B cell (primary cell): ENCODE data around the gene ATG7. TPM values are rescaled to one million over a fixed set of nuclear protein-coding genes. Genes with fewer than 3 reads are reported as not detected.

ENCODE experiments used
- ATAC-seq: fragments of 200-7000 bp; cut with Tn5 transposase; one replicate; pipeline ENCODE4 v1.10.0; 2021; ENCODE audit warnings: low read depth, mild to moderate bottlenecking, moderate number of reproducible peaks, moderate library complexity
- CTCF ChIA-PET: fragments of 350-600 bp; sonication (Branson Sonifier 250); formaldehyde crosslinking; loops from one replicate; lab custom pipeline; 2021; ENCODE audit warnings: antibody characterized with exemption, inconsistent platforms; lab: Charles Lee
- POLR2A ChIA-PET: fragments of 350-600 bp; sonication (Branson Sonifier 250); formaldehyde crosslinking; loops from one replicate; lab custom pipeline; 2021; ENCODE audit warnings: antibody characterized with exemption; lab: Charles Lee
- DNase-seq: peaks from one replicate; pipeline ENCODE4 v3.0.0; 2013
- H2AFZ ChIP-seq: 2 replicates; pipeline ENCODE4 v1.6.1; 2012; ENCODE audit warnings: mild to moderate bottlenecking, low read depth, low read length; ENCODE audit not compliant: insufficient read depth, poor library complexity, severe bottlenecking
- H3K27ac ChIP-seq, 2 donors: 1 replicate in 1 of 2; 2 replicates in 1 of 2; pipeline ENCODE4 v1.5.1; 2012 to 2013; ENCODE audit warnings: low read length in 2 of 2, mild to moderate bottlenecking in 2 of 2, moderate library complexity in 1 of 2
- H3K27me3 ChIP-seq, 4 experiments: fragments of 200-600 bp in 1 of 4; sonication (generic) in 1 of 4; replicated peaks in 1 of 4; 1 replicate in 2 of 4; 2 replicates in 2 of 4; pipeline versions ENCODE4 v1.6.1 to v1.7.0; 2013 to 2016; ENCODE audit warnings: low read length in 3 of 4, mild to moderate bottlenecking in 2 of 4, mixed read lengths in 1 of 4, moderate library complexity in 1 of 4; ENCODE audit not compliant: insufficient read depth in 4 of 4, control insufficient read depth in 3 of 4; ENCODE audit errors: control extremely low read depth in 1 of 4
- H3K36me3 ChIP-seq, 2 experiments: replicated peaks in 1 of 2; 1 replicate in 1 of 2; 2 replicates in 1 of 2; pipeline versions ENCODE4 v1.6.1 to v1.7.1; 2013; ENCODE audit warnings: low read length in 1 of 2; ENCODE audit not compliant: insufficient read depth in 2 of 2, control insufficient read depth in 1 of 2; ENCODE audit errors: control extremely low read depth in 1 of 2, extremely low read depth in 1 of 2
- H3K4me1 ChIP-seq, 2 donors: fragments of 200-600 bp in 1 of 2; sonication (generic) in 1 of 2; 1 replicate in 1 of 2; 2 replicates in 1 of 2; pipeline versions ENCODE4 v1.5.1 to v1.6.1; 2013 to 2017; ENCODE audit warnings: low read length in 2 of 2; ENCODE audit not compliant: control insufficient read depth in 2 of 2, insufficient read depth in 2 of 2
- H3K4me2 ChIP-seq: replicated peaks from 2 replicates; pipeline ENCODE3; 2012; ENCODE audit warnings: mild to moderate bottlenecking, low read depth, low read length; ENCODE audit not compliant: poor library complexity, severe bottlenecking
- H3K4me3 ChIP-seq, 5 experiments: fragments of 200-600 bp in 1 of 5; sonication (generic) in 1 of 5; 1 replicate in 3 of 5; 2 replicates in 2 of 5; pipeline versions ENCODE4 v1.5.1 to v1.7.0; 2011 to 2016; ENCODE audit warnings: low read length in 4 of 5, mild to moderate bottlenecking in 4 of 5, low read depth in 2 of 5, control low read depth in 1 of 5, moderate library complexity in 1 of 5; ENCODE audit not compliant: insufficient read depth in 1 of 5; ENCODE audit errors: control extremely low read depth in 1 of 5, extremely low read depth in 1 of 5
- H3K79me2 ChIP-seq: fragments of 200-600 bp; sonication (generic); one replicate; pipeline ENCODE4 v1.6.0; 2016; ENCODE audit warnings: low read length; ENCODE audit not compliant: control insufficient read depth, insufficient read depth
- H3K9ac ChIP-seq: fragments of 200-600 bp; sonication (generic); 2 replicates; pipeline ENCODE4 v1.6.1; 2017; ENCODE audit warnings: mild to moderate bottlenecking, low read length, moderate library complexity
- H3K9me3 ChIP-seq, 3 donors: one replicate each; pipeline versions ENCODE4 v1.6.1 to v1.7.1; 2013; ENCODE audit warnings: low read length in 2 of 3; ENCODE audit not compliant: control insufficient read depth in 2 of 3, insufficient read depth in 1 of 3; ENCODE audit errors: control extremely low read depth in 1 of 3
- H4K20me1 ChIP-seq: 2 replicates; pipeline ENCODE4 v1.6.0; 2012; ENCODE audit warnings: mild to moderate bottlenecking, low read length; ENCODE audit not compliant: insufficient read depth, control insufficient read depth, poor library complexity, severe bottlenecking
- H3K27ac Mint-ChIP-seq: one replicate; pipeline ENCODE4 v1.8.0; 2021; ENCODE audit warnings: mixed read lengths
- H3K27me3 Mint-ChIP-seq: one replicate; pipeline ENCODE4 v1.8.0; 2021; ENCODE audit warnings: mixed read lengths
- H3K4me1 Mint-ChIP-seq: one replicate; pipeline ENCODE4 v1.8.0; 2021; ENCODE audit warnings: mixed read lengths
- H3K4me3 Mint-ChIP-seq: one replicate; pipeline ENCODE4 v1.8.0; 2021; ENCODE audit warnings: mixed read lengths
- H3K9me3 Mint-ChIP-seq: one replicate; pipeline ENCODE4 v1.8.0; 2022; ENCODE audit warnings: mixed read lengths; ENCODE audit not compliant: insufficient read depth
- EZH2 ChIP-seq: IDR thresholded peaks from 2 replicates; pipeline ENCODE4 v1.6.1; 2012; ENCODE audit warnings: borderline replicate concordance, low read depth, mild to moderate bottlenecking, moderate library complexity, low read length; ENCODE audit not compliant: insufficient read depth, poor library complexity, severe bottlenecking
- WGBS: methylation state at CpG from one replicate; pipeline ENCODE4 v1.1.5; 2013; ENCODE audit warnings: missing lambda C conversion rate; ENCODE audit not compliant: insufficient coverage; 5-methylcytosine and 5-hydroxymethylcytosine counted together
- intact Hi-C: fragments of 100-400 bp; cut with micrococcal nuclease; formaldehyde crosslinking; loops from one replicate; pipeline ENCODE4 v1.10.0; 2022
- polyA plus RNA-seq: library from polyadenylated mRNA; depleted of rRNA; stranded (reverse); fragments of >200 nt; gene quantifications from 2 replicates; pipeline ENCODE4 v1.2.3, GENCODE V29; 2012
- total RNA-seq, 2 donors: library from RNA; stranded (reverse); fragments of 120-200 nt in 1 of 2; gene quantifications; 1 replicate in 1 of 2; 2 replicates in 1 of 2; pipeline versions ENCODE4 v1.2.3 to v1.2.4, GENCODE V29; 2013 to 2022
- TF ChIP-seq, protein P1 (sequence below): fragments of 200-600 bp; IDR thresholded peaks from one replicate; pipeline ENCODE4 v1.8.0; 2022; ENCODE audit warnings: antibody characterized with exemption, mild to moderate bottlenecking

The ATG7 gene
- total and polyA plus RNA-seq, 2 donors (not counting 1 experiment from before 2014, with no cell fraction given): 13.9 to 66.4 TPM

DNA sequence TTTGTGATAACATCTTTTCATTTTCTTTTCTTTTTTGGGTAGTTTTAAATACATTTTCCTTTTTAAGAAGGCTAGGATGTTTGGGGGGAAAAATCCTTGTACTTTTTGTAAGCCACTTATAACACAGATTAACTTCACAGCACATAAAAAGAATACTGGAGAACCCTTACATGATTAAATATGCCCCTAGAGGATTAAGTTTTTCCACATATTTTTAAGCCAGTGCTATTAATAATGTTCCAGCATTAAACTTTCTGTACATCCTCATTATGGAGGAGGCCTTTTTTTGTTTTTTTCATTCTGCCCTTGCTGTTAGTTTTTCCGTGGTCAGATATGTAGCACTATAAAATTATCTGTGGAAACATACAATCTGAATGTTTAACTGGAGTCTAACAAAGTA lies 147.9 kb downstream of the ATG7 start:
- Histone ChIP-seq H3K79me2 (no peaks in the 10 kb centered on the region), H2AFZ (no peak overlapping the region), H3K9me3 (no peaks in the 10 kb centered on the region), H4K20me1 (no peaks in the 10 kb centered on the region), H3K4me3 (no peak overlapping the region), H3K4me1 (no peaks in the 10 kb centered on the region), H3K36me3 (no peaks in the 10 kb centered on the region), H3K9ac (no peak overlapping the region), H3K27ac (no peak overlapping the region), H3K4me2 (no peak overlapping the region), H3K27me3 (no peaks in the 10 kb centered on the region)
- WGBS: no CpG with 5 or more reads among the region's 1 CpG
- Mint-ChIP-seq H3K9me3 (no peaks in the 10 kb centered on the region), H3K4me3 (no peak overlapping the region), H3K4me1 (no peaks in the 10 kb centered on the region), H3K27ac (no peak overlapping the region), H3K27me3 (no peaks in the 10 kb centered on the region)
- no peak for ATAC-seq
- ChIA-PET POLR2A (no interaction called here), CTCF (no interaction called here)
- DNase-seq: no peak
- no peak for TF ChIP-seq EZH2
- TF ChIP-seq, protein P1, sequence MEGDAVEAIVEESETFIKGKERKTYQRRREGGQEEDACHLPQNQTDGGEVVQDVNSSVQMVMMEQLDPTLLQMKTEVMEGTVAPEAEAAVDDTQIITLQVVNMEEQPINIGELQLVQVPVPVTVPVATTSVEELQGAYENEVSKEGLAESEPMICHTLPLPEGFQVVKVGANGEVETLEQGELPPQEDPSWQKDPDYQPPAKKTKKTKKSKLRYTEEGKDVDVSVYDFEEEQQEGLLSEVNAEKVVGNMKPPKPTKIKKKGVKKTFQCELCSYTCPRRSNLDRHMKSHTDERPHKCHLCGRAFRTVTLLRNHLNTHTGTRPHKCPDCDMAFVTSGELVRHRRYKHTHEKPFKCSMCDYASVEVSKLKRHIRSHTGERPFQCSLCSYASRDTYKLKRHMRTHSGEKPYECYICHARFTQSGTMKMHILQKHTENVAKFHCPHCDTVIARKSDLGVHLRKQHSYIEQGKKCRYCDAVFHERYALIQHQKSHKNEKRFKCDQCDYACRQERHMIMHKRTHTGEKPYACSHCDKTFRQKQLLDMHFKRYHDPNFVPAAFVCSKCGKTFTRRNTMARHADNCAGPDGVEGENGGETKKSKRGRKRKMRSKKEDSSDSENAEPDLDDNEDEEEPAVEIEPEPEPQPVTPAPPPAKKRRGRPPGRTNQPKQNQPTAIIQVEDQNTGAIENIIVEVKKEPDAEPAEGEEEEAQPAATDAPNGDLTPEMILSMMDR: no peak
- intact Hi-C loops: no loop called here

DNA sequence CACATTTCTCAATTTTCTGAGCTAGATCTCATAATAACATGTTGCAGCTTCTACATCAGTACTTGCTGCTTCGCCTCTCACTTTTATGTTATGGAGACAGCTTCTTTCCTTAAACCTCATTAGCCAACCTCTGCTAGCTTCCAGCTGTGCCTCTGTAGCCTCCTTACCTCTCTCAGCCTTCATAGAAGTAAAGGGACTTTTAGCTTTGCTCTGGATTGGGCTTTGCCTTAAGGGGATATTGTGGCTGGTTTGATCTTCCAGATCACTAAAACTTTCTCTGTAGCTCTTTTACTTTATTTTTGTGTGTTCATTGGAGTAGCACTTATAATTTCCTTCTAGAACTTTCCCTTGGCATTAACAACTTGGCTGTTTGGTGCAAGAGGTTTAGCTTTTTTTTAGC lies 150.1 kb downstream of the ATG7 start:
- Histone ChIP-seq H3K4me1 (no peaks in the 10 kb centered on the region), H3K27ac (no peak overlapping the region), H3K27me3 (no peaks in the 10 kb centered on the region), H3K79me2 (no peaks in the 10 kb centered on the region), H3K9ac (no peak overlapping the region), H2AFZ (no peak overlapping the region), H3K4me2 (no peak overlapping the region), H3K4me3 (no peak overlapping the region), H3K36me3 (peaks cover 0 to 7% of the 10 kb centered on the region in 2 experiments), H3K9me3 (no peaks in the 10 kb centered on the region), H4K20me1 (no peaks in the 10 kb centered on the region)
- Mint-ChIP-seq H3K4me3 (no peak overlapping the region), H3K27ac (no peak overlapping the region), H3K9me3 (no peaks in the 10 kb centered on the region), H3K27me3 (no peaks in the 10 kb centered on the region), H3K4me1 (no peaks in the 10 kb centered on the region)
- TF ChIP-seq EZH2: no peak
- TF ChIP-seq, protein P1: no peak
- intact Hi-C loops: no loop called here
- DNase-seq (no peak), ATAC-seq (no peak)
- no CpG with 5 or more reads among the region's 1 CpG for WGBS
- POLR2A ChIA-PET: no interaction called here
- CTCF ChIA-PET: interaction anchor here (1.1 to 1.5 kb wide), 2 partner anchors 229 to 412 kb away, joined by 3 to 6 read pairs; no protein-coding TSS in a partner anchor
